Esophagus squamous epithelium (tissue), 4 donors: ENCODE data around the gene CHST2.

ENCODE experiments used
- POLR2A ChIP-seq, 4 donors: fragments of 450-650 bp; IDR thresholded peaks; one replicate each; pipeline ENCODE4 v1.6.1; 2017; ENCODE audit warnings: antibody characterized with exemption in 4 of 4, mild to moderate bottlenecking in 4 of 4, moderate library complexity in 3 of 4
- TF ChIP-seq, protein P1 (sequence below), 6 experiments: fragments of 450-650 bp in 4 of 6; fragments of 200-600 bp in 2 of 6; sonication (generic) in 2 of 6; IDR thresholded peaks; one replicate each; pipeline ENCODE4 v1.5.1; 2016 to 2019; ENCODE audit warnings: antibody characterized with exemption in 6 of 6, mild to moderate bottlenecking in 4 of 6, moderate library complexity in 4 of 6

DNA sequence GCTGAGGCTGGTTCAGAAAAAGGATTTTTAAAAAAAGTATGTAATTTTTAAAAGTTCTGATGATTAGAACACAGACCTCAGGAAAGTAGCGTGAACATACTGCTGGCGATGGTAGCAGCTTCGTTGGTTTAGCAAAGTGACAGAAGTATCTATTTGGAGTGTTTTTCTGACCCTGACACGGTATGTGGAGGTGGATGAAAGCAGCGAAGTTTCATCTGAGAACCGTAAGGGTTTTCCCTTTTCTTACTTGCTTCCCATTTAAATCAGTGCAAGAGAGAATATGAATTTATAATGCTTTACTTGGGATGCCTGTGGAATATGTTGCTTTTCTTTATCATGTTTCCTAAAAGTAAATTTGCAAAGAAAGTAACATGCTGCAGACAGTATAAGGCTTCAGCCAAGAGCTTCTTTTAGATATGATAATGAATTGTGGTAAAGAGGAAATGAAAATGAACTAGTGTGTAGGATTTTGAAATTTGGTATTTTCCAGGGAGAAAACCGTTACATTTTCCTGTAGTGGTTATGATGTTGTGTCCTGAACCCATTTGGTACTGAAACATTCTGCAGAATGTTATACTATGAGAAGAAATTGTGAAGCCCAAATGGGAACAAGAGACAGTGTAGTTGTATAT is 3.9 kb downstream of the CHST2 start:
- no peak for TF ChIP-seq POLR2A (IDR thresholded peaks at IDR 0.05)
- TF ChIP-seq, protein P1, sequence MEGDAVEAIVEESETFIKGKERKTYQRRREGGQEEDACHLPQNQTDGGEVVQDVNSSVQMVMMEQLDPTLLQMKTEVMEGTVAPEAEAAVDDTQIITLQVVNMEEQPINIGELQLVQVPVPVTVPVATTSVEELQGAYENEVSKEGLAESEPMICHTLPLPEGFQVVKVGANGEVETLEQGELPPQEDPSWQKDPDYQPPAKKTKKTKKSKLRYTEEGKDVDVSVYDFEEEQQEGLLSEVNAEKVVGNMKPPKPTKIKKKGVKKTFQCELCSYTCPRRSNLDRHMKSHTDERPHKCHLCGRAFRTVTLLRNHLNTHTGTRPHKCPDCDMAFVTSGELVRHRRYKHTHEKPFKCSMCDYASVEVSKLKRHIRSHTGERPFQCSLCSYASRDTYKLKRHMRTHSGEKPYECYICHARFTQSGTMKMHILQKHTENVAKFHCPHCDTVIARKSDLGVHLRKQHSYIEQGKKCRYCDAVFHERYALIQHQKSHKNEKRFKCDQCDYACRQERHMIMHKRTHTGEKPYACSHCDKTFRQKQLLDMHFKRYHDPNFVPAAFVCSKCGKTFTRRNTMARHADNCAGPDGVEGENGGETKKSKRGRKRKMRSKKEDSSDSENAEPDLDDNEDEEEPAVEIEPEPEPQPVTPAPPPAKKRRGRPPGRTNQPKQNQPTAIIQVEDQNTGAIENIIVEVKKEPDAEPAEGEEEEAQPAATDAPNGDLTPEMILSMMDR (IDR thresholded peaks at IDR 0.05) = no peak
